Measurements from ENCODE around the gene GLYATL1B.
"Not testable (repeated sequence)": the region's sequence is repeated elsewhere in the genome, so short reads cannot be mapped to it uniquely, and the experiment has no call there.

GLYATL1B gene

GRCh38 chr11:59097113-59097708 is 11.1 kb downstream of the GLYATL1B start:
- peak; percentile 30 for DNase-seq

GRCh38 chr11:59097938-59098337 is 11.8 kb downstream of the GLYATL1B start:
- DNase-seq = not testable (repeated sequence)

GRCh38 chr11:59102259-59102765 is 16.2 kb downstream of the GLYATL1B start:
- no peak for DNase-seq

- DNase-seq = peak; percentile 97
Observed at GRCh38 chr11:59106363-59107336, 20.5 kb downstream of the GLYATL1B start, which contains the start of gene FAM111B. Gene FAM111B, plus strand, starts transcription at chr11:59107237. Its CDS starts 2,389 bp downstream, at chr11:59109626.

- DNase-seq = peak; percentile 28
Observed at GRCh38 chr11:59107721-59108120, 21.6 kb downstream of the GLYATL1B start.

GRCh38 chr11:59112494-59112893 is 26.4 kb downstream of the GLYATL1B start:
- no peak for DNase-seq

- no peak for DNase-seq
Observed at GRCh38 chr11:59114344-59114743, 28.2 kb downstream of the GLYATL1B start.

GRCh38 chr11:59115553-59115952 is 29.4 kb downstream of the GLYATL1B start:
- no peak for DNase-seq

GRCh38 chr11:59117774-59118173 is 31.7 kb downstream of the GLYATL1B start:
- no peak for DNase-seq

GRCh38 chr11:59119826-59120225 is 33.7 kb downstream of the GLYATL1B start:
- DNase-seq = no peak

GRCh38 chr11:59135648-59136461 is 49.7 kb downstream of the GLYATL1B start:
- peak; percentile 68 for DNase-seq

GRCh38 chr11:59136551-59136950 is 50.4 kb downstream of the GLYATL1B start:
- DNase-seq = not testable (repeated sequence)

GRCh38 chr11:59137190-59137589 is 51.1 kb downstream of the GLYATL1B start:
- DNase-seq = no peak

GRCh38 chr11:59138643-59139042 is 52.5 kb downstream of the GLYATL1B start:
- no peak for DNase-seq

GRCh38 chr11:59141191-59141590 is 55.1 kb downstream of the GLYATL1B start:
- DNase-seq = no peak

- DNase-seq = no peak
Observed at GRCh38 chr11:59141673-59142460, 55.8 kb downstream of the GLYATL1B start.

- DNase-seq = peak; percentile 83
Observed at GRCh38 chr11:59142530-59143507, 56.7 kb downstream of the GLYATL1B start, which contains the start of gene FAM111A. Gene FAM111A, plus strand, starts transcription at chr11:59142856. Its CDS starts 6,017 bp downstream, at chr11:59148873.

- no peak for DNase-seq
Observed at GRCh38 chr11:59144096-59144495, 58.0 kb downstream of the GLYATL1B start.
